Measurements from ENCODE around the gene HMCN1.
"Not testable (repeated sequence)": the region's sequence is repeated elsewhere in the genome, so short reads cannot be mapped to it uniquely, and the experiment has no call there.

Gene HMCN1

GRCh38 chr1:186175588-186175987 is 441.4 kb downstream of the HMCN1 start:
- no peak for DNase-seq

- no peak for DNase-seq
These were observed 444.3 kb downstream of the HMCN1 start for GRCh38 chr1:186178426-186179043.

- DNase-seq: no peak
These were observed 445.0 kb downstream of the HMCN1 start for GRCh38 chr1:186179231-186179630.

GRCh38 chr1:186183219-186183618 is 449.0 kb downstream of the HMCN1 start:
- DNase-seq: no peak

GRCh38 chr1:186183970-186184628 is 449.9 kb downstream of the HMCN1 start:
- DNase-seq: no peak

GRCh38 chr1:186186251-186186650 is 452.1 kb downstream of the HMCN1 start:
- DNase-seq: not testable (repeated sequence)

GRCh38 chr1:186187601-186188000 is 453.4 kb downstream of the HMCN1 start:
- DNase-seq: no peak

GRCh38 chr1:186188004-186188539 is 453.9 kb downstream of the HMCN1 start:
- no peak for DNase-seq

- no peak for DNase-seq
These were observed 454.5 kb downstream of the HMCN1 start for GRCh38 chr1:186188736-186189135.

- DNase-seq: no peak
These were observed 455.0 kb downstream of the HMCN1 start for GRCh38 chr1:186189156-186189555.

GRCh38 chr1:186191511-186191910 is 457.3 kb downstream of the HMCN1 start:
- DNase-seq: no peak

- DNase-seq: no peak
These were observed 459.0 kb downstream of the HMCN1 start for GRCh38 chr1:186193224-186193623.

GRCh38 chr1:186194107-186194756 is 460.0 kb downstream of the HMCN1 start:
- DNase-seq: no peak

GRCh38 chr1:186195377-186195931 is 461.3 kb downstream of the HMCN1 start:
- DNase-seq: no peak

GRCh38 chr1:186202271-186202764 is 468.1 kb downstream of the HMCN1 start:
- no peak for DNase-seq

- no peak for DNase-seq
These were observed 468.6 kb downstream of the HMCN1 start for GRCh38 chr1:186202776-186203175.

GRCh38 chr1:186206048-186206570 is 471.9 kb downstream of the HMCN1 start:
- no peak for DNase-seq

- DNase-seq: no peak
These were observed 473.3 kb downstream of the HMCN1 start for GRCh38 chr1:186207391-186208085.

- no peak for DNase-seq
These were observed 474.4 kb downstream of the HMCN1 start for GRCh38 chr1:186208405-186209129.

- DNase-seq: no peak
These were observed 476.1 kb downstream of the HMCN1 start for GRCh38 chr1:186210258-186210657.

- DNase-seq: not testable (repeated sequence)
These were observed 477.4 kb downstream of the HMCN1 start for GRCh38 chr1:186211583-186211982.

Measured in activated CD4-positive, alpha-beta T cell treated with anti-CD3 and anti-CD28 coated beads for 4 hours (primary cell).